GM18502 (cell line): ENCODE data around the gene CA12.
"Not testable (repeated sequence)": the region's sequence is repeated elsewhere in the genome, so short reads cannot be mapped to it uniquely, and the experiment has no call there.

Source experiments
- ATAC-seq: cut with Tn5 transposase; IDR thresholded peaks from one replicate; pipeline ENCODE4 v1.9.1; 2021; ENCODE audit warnings: mild to moderate bottlenecking; ENCODE audit not compliant: unreplicated experiment, poor library complexity

The CA12 gene

DNA sequence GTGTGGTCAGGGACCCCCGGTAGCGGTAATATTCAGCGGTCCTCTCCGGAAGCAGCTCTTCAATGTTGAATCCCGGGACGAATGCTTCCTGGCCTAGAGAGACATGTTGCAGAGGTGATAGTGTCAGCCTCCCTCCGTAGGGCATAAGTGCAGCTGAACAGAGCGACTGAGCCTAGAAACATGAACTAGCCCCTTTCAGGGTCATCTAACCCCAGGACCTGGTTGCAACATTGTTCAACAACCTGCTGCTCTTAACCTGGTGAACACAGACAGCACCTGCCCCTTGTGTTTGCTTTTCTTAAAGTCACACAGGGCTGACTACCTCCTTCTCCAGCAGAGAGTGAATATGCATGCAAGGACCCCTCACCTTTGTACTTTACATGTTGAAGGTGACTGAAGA lies 41.3 kb downstream of the CA12 start:
- no peak for ATAC-seq

DNA sequence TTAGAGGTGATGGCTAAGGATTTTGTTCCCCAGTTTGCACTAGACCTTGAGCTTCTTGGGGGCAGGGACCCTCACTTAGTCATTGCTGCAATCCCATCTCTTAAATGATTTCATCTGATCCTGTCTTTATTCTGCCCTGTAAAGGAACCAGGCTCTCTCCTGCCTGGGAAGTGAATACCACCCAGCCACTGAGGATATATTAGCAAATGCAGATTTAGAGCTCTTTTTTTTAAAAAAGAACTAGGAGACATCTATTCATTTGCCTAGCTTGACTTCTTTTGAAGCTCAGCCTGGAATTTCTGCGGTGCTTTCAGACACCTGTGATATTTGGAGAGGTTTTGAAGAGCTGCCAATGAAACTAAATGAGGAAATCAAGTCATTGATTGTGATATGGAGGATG lies 41.8 kb downstream of the CA12 start:
- no peak for ATAC-seq

DNA sequence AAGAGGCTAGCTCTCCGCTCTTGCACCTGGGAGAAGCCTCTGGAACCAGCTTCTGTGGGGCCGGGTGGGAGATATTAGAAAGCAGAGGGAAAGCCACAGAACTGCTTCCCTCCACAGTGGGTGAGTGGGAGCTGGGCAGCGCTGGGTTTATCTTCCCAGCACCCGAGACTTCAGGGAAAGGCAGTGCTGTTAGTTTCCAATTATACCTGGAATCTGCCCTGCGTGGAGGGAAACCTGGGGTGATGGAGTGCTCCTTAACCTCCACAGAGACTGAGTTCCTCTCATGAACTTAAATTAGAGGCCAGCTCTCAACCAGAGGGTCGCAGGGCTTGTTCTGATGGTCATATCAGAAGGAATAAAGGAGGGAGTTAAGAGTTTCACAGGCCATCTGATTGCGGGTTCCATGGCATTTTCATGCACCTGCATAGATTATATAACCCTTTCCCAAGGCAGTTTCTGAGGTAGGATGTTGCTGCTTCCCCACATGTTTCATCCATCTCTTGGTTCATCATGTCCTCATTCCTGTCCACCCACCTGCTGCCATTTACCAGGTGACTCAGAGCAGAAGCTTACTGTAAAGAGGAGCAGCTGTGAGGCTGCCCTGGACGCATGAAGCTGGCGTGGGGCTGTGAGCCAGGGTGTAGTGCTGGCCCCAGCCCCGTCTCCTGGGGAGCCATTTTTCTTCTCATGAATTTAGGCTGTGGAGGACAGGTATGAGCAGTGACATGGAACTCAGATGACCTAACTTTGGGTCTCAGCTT lies 42.5 kb downstream of the CA12 start:
- no peak for ATAC-seq

DNA sequence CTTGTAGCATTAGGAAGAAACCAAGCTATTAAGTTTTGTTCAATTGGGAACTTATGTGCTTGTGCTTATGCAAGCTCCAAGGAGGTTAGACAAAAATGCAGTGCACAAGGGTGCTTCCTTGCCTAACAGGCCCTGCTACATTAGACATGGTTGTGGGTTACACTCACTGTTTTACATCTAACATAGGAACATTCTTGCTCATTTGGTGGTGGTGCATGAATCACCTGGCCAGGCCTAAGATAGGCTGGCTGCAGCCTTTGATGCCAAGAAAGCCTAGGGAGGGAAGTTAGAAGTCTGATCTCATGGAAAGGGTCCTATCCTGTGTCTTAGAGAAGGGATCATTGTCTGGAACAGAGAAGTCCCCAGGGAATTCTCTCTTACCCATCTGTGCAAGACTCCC lies 43.5 kb downstream of the CA12 start:
- ATAC-seq: no peak

DNA sequence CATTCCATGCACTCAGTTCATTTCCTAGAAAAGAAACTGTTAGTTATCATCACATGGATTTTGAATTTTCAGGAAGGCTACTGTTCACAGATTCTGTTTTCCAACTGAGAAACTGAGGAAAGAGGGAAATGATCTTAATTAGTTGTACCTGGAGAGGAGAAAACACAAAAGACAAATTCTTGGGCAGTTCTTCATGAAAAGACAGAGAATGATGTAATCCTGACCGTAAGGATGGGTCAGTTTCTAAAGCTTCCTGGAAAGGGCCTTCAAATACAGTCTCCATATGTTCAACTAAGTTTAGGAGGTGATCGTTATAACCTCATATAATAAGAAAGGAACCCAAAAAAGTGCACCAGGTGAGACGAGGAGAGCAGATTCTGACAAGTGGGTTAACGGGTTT lies 44.6 kb downstream of the CA12 start:
- no peak for ATAC-seq

DNA sequence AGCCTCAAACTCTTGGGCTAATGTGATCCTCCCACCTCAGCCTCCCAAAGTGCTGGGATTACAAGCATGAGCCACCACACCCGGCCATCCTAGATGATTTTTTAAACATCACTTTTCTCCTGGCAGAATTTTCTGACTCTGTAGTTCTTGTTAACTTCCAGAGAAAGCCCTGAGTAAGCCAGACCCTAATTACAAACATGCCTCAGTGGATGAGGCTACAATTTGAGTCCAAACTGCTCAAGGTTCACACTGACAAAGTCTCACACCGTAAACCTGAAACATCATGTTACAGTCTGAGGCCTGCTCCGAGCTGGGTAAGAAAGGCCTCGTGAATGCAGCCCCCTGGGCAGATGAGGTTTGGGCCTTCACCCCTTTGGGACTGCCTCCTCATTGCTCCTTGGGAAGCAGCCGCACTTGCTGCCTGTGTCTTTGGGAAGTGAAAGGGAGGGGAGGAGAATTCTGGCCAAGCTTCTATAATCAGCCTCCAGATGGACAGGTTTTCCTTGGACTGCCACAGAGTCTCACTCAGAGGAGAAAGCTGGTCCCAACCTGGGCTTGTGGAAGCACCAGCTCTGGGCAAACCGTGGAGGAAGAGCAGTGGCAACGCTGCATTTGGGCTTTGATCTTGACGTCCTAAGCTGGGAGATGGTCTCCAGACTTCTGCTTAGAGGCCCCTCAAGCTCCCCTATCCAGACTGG lies 46.0 kb downstream of the CA12 start:
- ATAC-seq: no peak

DNA sequence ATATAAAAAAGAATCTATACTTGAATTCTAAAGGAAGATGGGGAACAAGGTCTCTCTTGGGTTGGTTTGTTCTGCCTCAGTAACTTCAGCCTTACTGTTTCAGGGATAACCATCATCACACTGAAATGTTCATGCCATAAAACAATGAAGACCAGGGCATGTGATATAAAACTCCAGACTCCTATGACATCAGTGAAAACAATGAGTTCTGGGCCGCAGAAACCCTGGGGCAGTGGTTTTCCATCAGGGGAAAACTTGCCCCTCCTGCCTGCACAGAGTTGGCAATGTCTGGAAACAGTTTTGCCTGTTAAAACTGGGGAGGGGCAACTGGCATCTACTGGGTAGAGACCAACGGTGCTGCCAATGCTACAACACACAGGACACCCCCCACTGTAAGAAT lies 46.8 kb downstream of the CA12 start:
- ATAC-seq: no peak

DNA sequence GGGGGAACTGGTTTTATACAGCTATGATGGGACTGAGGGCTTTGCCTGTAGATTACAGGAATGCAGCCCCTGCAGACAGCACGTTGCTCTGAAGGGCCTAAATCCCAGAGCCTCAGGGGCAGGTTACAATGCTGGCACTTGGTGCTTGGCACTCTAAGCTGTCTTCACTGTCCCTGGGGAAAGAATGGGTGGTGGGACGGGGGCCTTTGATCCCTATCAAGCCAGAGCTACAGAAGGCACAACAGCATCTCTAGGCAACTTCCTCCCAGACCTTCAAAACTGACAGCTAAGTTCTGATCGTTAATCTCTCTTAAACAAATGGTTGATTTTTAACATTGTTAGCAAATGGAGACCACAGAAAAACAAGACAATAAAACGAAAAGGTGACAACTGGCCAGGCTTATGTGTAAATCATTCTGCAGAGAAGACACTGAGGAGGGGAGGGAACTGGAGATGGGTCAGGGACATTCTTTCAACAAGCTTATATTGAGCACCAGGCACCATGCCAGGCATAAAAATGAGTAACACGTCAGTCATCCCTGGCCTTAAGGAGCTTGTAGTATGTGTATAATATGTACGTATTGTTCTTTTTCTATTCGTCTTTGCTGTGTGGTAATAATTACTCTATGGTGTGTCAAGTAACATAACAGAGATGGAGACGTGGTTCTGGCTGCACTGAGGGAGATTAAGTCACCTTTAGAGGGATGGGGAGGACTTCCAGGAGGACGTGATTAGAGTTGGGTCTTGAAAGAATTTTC lies 49.1 kb downstream of the CA12 start:
- no peak for ATAC-seq

DNA sequence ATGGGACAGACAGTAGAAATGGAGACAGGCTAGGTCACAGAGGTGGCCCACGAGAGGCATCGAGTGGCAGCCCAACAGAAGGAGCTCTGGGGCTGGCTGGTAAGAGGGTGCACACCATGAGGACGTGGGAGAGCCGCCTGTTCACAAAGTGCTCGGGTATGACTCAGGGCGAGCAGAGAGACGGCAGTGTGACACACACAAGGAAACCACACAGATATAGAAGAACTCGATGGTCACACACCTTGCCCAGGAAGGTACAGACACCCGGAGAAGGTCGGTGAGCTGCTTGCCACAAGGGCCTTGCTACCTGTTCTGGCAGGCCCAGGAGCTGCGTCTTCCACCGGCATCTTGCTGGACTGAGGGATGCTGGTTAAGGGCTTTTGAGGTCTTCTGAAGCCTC lies 50.2 kb downstream of the CA12 start:
- no peak for ATAC-seq

DNA sequence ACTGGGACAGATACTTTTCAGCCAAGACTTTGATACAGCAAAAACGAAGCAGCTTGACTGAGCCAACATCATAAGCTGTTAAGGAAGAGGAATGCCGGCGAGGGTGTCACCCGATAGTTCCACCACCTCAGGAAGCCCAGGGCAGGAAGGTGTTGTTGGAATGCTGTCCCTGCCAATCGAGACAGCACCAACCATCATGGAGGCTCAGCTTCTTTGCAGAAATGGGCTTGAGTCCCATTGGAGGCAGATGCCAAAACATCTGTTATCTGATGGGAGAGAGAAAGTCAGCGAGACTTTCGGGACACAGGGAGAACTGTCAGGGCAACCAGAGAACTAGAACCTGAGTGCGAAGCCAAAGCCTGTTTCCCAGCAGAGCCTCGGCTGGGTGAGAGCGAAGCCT lies 50.7 kb downstream of the CA12 start:
- ATAC-seq: no peak

DNA sequence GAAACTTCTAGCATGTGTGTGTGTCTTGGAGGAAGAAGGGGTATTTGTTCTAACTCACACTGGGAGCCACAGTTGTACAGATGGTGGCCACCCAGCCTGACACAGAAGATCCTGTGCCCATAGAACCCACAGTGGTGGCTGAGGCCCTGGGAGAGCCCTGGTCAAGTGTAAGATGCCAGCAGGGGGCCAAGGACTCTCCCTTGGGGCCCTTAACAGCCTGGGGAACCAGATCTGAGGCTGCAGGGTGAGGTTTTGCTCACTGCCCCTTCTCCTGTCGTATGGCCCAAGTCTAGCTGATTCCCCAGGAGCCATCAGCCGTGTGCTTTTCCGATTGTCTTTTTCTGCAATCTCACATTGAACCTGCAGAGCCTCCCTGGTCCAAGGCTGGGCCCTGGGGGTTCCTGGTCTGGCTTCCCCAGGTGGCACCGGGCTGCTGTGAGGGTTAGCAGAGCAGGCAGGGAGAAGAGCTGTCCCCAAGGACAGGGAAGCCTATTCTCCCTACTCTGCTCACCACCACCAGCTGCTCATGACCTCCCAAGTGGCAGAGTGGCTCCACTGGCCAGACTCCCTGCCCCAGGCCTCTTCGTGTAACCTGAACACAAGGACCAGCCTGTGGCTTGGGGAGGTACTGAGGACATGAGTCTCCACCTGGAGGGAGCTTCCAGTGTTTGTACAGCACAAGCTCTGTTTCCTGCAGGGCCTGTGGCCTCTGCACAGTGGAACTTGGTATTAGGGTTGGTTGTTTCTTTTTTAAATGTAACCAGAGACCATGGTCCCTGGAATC lies 51.9 kb downstream of the CA12 start:
- ATAC-seq: no peak

DNA sequence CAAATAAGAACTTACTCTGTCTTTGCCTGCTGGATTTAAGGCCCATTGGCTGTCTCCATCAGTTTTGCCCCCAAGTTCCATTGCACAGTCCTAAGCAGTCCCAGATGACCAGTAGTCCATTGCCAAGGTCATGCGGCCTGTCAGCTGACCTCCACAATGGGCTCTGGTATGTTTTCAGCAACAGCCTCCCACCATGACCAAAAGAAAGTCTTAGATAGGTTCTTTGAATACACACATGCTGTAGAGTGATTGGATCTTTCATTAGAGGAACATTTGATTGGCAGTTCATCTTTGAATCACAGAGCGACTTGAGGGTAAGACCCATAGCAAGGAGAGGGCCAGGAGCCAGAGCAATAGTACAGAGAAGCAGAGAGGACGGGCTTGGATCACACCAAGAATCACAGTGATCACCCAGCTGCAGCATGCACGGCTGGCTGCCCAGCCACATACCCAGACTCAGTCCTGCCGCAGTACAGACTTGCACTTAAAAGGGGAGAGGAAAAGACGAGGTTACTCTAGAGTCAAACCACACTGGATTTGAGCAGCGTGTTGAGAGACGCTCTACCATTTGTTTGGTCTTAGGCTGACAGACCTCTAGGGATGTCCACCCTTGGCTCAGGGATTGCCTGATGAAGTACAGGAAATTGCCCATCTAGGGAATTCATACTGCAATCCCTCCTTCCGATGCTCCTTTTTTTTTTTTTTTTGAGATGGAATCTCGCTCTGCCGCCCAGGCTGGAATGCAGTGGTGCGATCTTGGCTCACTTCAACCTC lies 53.8 kb downstream of the CA12 start:
- no peak for ATAC-seq

DNA sequence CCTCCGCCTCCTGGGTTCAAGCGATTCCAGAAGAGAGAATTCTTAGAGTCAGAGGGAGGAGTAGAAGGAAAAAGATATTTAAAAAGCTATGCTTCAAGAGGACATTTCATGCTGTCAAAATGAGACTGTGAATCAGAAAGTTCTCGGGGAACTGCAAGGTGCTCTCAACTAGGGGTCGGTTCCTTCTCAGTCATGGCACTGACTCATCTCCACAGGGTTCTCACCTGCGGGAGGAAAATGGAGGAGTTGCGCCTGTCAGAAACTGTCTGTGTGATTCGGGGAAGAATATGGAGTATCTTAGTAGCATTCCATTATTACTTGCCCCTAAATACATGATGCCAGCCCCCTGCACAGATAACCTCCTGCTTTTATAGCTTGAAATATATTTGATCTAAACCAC lies 56.9 kb downstream of the CA12 start:
- no peak for ATAC-seq

DNA sequence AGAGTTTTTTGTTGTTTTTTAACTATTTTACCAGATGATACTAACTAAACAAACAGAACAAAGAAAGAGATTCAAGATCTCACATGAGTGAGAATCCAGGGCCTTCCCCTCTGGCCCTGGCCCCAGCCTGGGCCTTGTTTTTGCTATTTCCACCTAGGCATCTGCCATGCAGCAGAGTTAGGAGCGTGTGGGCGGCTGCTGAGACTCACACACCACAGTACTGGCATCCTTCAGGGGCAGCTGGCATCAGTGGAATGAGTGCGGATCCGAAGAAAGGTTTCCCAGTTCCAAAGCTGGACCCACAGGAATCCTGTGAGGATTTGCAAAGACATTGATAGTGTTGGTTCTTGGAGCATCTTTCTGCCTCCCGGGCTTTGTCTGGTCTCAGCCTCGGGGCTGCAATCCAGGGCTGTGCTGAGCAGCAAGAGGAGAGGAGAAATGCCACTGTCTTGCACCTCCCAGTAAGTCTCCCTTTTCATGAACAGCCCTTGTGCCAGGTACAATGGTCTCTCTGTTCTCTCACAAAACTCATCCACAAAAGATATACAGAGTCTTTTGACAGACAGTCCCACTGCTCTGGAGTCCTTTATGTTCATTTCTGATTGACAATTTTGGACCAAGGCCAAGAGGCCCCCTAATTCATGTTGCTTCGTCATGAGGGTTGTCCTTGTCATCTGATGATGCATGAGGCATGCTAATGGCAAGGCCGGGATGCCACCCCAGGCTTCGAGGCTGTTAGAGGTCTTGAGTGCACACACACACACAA lies 57.7 kb downstream of the CA12 start:
- ATAC-seq: no peak

DNA sequence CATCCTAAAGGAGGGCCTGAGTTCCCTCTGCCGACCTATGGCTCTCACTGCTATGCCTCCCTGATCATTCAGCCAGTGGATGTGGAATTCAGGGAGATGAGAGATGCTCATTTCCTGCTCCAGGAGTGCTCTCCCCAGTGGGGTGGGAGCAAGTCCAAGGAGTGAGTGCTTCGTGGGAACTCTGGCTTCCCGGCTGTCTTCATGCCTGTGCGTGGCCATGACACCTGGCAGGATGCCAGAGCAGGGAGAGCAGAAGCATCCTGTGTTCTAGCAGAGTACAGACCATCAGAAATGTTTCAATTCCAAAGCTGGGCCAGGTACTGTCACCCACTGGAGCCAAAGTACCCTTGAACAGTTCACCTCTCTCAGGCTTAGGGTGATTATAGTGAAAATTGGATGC lies 59.1 kb downstream of the CA12 start:
- ATAC-seq: no peak

DNA sequence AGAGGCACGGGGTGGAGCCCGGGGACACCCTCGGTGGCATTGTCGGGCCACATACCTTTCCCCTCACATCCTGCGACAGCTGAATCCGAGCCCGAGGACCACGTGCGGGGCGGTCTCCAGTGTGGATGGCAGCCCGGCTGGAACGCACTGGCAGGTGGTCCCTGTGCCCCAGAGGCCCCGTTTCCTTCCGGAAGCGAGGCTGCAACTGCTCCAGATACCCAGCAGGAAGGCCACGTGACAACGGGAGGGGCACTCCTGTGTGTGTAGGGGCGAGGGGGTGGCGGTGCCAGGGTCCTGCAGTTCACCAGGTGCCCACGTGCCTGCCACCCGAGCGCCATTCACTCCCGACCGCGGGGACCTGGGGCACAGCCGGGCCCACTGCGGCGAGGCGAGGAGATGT lies 60.2 kb downstream of the CA12 start:
- ATAC-seq: no peak

DNA sequence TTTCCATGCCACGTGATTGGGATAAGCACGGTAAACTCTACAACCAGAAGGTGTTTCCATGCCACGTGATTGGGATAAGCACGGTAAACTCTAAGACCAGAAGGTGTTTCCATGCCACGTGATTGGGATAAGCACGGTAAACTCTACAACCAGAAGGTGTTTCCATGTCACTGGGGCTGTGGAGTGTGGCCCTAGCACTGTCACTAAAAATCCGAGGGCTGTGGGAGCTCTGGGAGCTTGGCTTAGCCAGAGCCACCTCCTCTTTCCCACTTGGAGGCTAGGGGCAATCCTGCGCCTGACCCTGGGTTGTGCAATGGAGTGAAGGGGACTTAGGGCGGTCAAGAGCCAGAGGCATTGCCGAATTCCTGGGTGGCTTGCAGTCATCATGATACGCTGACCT lies 60.7 kb downstream of the CA12 start:
- not testable (repeated sequence) for ATAC-seq

DNA sequence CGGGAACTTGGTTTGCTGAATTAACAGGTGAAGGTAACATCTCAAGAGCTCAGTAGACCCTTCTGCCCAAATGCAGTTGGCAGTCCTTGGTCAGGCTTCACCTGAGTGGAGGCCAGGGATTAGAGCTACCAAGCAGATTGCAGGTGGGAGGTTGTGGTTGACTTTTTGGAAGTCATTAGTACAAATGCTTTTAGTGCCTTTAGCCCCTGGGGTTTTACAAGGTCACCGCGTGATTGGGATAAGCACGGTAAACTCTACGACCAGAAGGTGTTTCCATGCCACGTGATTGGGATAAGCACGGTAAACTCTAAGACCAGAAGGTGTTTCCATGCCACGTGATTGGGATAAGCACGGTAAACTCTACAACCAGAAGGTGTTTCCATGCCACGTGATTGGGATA lies 61.2 kb downstream of the CA12 start:
- ATAC-seq: not testable (repeated sequence)

DNA sequence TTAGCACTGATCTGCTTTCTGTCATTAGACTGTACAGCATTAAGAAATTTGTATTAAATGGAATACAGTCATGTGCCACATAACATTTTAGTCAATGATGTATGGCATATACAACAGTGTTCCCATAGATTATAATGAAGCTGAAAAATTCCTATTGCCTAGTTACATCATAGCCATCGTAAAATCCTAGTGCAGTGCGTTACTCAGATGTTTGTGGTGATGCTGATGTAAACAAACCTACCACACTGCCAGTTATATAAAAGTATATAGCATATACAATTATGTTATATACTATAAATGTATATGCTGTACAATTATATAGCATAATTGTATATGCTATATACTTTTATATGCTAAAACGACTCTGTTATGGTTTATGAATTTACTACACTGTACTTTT lies 62.6 kb downstream of the CA12 start:
- no peak for ATAC-seq
